GM21619 (cell line): ENCODE data around the gene HOXD3.

ENCODE experiments used
- ATAC-seq: cut with Tn5 transposase; IDR thresholded peaks from one replicate; pipeline ENCODE4 v1.9.1; 2021; ENCODE audit not compliant: unreplicated experiment

The HOXD3 gene

GRCh38 chr2:176132205-176133171, 24.6 kb upstream of the HOXD3 start:
- no peak for ATAC-seq

DNA sequence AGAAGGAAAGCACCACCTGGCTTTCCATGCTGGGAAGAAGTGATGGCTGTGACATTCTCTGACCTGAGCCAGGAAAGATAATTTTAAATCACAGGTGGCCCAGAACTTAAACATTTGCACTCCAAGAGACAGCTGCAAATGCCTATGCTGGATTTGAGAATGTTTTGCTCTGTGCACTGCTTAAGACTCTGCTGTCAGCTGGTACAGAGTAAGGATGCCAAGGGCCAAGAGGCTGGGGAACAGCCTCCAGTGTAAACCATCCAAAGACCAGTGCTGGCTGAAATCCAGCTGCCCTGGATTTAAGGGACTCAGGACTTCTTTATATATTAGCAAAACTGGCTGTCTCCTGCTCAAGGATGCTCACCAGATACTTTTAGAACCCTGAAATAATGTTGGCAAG, 23.7 kb upstream of the HOXD3 start:
- no peak for ATAC-seq

DNA sequence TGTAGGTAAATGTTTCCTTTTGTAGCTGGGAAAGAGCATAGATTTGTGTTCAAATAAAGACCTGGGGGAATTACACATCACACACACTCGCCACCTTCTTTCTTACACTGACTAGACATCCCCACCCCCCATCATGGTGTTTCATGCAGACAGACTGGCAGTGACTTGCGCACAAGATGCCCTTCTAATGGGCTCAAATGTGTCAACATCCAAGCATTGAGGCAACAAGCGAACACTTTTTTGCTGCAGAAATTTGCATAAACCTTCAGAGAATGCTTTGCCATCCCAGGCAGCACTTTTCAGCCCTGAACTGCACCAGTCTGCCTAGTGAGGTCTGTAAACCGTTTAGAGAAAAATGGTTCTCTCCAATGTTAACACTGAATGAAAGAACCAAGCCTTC, 23.1 kb upstream of the HOXD3 start:
- no peak for ATAC-seq

- ATAC-seq: no peak
Observed at GRCh38 chr2:176135035-176135440, 22.1 kb upstream of the HOXD3 start.

- ATAC-seq: no peak
Observed at GRCh38 chr2:176136374-176137251, 20.5 kb upstream of the HOXD3 start.

DNA sequence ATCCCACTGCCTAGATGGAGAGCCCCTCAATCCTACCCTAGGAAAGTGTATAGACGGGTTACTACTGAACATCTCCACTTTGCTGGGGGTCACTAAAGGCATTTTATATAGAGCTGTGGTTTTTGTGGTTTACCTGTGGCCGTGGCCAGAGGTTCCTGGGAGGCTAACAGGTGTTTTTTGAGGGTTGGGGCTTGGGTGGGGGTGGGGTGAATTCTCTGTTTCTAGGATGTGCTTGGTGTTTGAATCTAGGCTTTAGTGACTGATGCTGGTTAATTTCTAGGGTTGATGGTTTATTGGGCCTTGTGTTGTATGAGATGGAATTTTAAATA, 19.9 kb upstream of the HOXD3 start:
- ATAC-seq: no peak

DNA sequence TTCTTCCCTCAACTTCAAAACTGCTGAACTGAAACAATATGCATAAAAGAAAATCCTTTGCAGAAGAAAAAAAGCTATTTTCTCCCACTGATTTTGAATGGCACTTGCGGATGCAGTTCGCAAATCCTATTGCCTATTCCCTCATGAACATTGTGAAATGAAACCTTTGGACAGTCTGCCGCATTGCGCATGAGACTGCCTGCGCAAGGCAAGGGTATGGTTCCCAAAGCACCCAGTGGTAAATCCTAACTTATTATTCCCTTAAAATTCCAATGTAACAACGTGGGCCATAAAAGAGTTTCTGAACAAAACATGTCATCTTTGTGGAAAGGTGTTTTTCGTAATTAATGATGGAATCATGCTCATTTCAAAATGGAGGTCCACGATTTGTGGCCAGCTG, 19.2 kb upstream of the HOXD3 start:
- no peak for ATAC-seq

DNA sequence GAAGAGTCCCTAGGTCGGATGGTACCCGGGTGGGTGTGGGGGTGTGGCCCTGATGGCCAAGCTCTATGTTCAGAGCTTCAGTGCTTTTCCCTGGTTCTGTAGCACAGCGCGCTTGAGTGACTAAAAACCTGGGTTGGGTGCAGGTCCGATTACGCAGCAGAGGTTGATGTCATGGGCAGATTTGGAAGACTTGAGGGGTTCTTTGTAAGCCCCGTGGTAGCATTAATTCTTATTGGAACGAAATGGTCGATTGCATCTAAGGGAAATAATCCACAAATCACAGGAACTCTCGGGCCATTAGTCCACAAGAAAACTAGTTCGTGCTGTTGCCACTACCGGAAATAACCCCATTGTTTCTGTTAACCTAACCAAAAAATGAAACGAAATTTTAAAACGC, 18.6 kb upstream of the HOXD3 start:
- ATAC-seq: no peak

DNA sequence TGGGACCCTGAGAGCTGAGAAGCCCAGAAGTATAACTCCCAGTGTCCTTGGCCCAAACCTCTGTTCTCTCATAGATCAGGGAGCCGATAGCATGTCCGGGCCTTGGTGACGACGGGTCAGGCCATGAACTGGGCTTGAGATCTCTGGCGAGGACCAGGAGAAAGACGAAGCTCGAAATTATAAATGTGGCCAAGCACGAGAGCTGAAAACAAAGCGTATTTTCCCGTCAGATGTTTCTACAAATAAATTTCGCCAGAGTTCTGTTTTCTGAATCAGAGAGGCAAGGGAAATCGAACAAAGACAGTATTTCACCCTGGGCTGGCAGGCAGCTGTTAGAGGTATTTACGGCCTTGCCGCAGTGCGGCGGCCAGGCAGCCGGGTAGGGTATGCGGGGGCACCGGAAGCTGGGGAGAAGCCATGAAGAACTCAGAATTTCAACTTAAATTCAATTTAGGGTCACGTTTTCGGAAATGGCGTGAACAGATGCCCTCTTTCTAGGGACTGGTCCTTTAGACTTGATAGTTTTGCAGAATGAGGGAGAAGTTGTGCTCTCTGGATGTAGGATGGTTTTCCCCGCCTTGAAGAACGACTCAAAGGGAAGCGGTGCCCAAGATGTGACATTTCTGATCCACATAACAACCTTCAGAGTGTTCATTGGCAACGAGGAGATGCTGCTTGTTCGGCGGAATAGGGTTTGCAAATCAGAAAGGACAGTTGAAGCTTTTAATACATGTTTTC, 18.0 kb upstream of the HOXD3 start:
- ATAC-seq: no peak

- ATAC-seq: no peak
Observed at GRCh38 chr2:176139661-176140512, 17.2 kb upstream of the HOXD3 start.

- ATAC-seq: peak; percentile 93
Observed at GRCh38 chr2:176140513-176141317, 16.4 kb upstream of the HOXD3 start.

GRCh38 chr2:176142281-176142680, 14.8 kb upstream of the HOXD3 start:
- ATAC-seq: no peak

DNA sequence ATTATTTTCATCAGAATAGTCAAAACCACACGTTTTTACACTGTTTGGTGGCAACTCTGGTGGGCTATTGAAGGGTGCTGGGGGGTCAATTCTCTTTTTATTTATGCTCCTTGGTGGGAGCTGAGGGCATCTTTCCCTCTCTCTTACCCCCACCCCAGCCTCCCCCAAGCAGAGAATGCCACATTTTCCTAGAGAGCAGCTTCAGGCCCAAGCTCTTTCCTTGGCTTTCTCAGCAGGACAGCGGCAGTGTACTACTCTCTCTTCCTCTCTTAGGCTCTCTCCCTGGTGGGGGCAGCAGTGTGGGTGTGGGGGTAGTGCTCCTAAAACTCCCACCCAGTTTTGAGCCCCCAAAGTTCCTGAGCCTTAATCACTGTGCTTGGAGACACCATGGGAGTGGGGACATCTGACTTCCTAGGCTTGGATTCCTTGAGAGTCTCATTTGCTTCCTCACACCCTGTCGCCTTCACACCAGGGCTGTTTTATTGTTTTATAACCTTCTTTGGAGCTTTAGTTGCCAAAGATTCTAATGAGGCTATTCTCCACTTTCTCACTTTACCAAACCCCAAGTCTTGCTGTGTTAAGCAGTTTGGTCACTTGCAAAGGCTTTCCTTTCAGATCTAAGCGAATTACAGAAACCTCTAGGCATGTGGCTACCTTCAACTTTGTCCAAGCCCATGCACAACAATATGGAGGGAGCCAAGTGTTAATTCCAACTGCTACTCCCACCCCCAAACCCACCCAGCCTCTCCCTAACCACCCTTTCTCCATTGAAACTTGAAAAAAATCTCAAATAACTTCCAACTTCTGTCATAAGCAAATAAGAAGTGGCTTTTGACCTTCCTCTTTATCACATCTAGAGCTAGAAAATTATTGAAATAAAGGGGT, 11.8 kb upstream of the HOXD3 start:
- no peak for ATAC-seq

- no peak for ATAC-seq
Observed at GRCh38 chr2:176146101-176146500, 11.0 kb upstream of the HOXD3 start.

DNA sequence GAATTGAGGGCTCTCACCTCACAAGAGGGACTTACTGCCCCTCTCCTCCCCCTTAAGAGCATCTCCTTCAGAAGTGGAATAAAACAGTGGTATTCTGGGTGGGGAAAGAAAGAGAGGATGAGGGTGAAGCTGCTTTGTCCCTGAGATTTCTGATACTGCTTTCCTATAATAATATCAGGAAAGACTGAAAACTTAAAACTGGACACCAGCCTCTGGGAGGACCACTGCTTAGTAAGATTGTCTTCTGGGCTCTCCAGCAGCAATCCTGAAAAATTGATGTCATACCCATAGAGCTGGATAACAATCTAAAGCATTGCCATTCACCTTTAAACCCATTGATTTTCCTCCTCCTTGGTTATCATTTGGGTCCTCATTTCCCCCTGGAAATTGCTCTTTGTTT, 10.5 kb upstream of the HOXD3 start:
- ATAC-seq: no peak

DNA sequence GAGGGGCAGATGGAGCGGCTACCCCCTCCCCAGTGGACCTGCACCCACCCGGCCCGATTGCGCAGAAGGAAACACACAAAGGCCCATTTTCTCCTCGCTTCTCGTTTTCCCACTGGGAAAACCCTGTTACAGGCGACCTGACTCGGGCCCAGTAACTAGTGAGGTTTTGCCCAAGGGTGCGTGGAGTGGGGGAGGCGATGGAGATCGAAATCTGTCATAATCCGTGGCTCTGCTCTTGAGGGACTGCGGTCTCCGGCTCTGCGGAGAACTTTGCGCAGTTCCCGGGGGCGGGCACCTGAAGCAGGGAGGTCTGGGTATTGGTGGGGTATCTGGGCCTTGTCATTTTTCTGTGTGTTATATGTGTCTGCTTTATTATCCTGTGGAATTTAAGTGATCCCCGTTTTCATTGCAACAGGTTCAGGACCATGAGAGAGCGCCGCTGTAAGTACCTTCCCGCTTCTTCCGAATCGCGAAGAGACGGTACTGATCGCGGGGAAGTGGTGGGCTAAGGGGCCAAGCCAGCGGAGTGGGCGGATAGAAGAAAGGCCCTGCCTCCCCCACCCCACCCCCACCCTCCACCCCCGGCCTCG, 9.8 kb upstream of the HOXD3 start:
- no peak for ATAC-seq

- no peak for ATAC-seq
Observed at GRCh38 chr2:176147800-176148496, 9.2 kb upstream of the HOXD3 start.
